ENCODE data around the gene ADGRL3. TPM values are rescaled to one million over a fixed set of nuclear protein-coding genes. Genes with fewer than 3 reads are reported as not detected.

ADGRL3 gene
- total and polyA plus RNA-seq, 2 donors (not counting 1 experiment from before 2014, with no cell fraction given), result not detected

- DNase-seq, result no peak
Observed at GRCh38 chr4:61173799-61174198, 26.3 kb upstream of the ADGRL3 start.

GRCh38 chr4:61175495-61175894, 24.6 kb upstream of the ADGRL3 start:
- ATAC-seq (ENCODE audit: low read depth) (no peak), DNase-seq (no peak)
- H3K27me3 ChIP-seq (replicated peaks in 1 of 4; ENCODE audit: control extremely low read depth in 1 of 4, control insufficient read depth in 3 of 4, insufficient read depth in 4 of 4, low read length in 3 of 4), result no peaks in the 10 kb centered on the region
- no peaks in the 10 kb centered on the region for H3K36me3 ChIP-seq (replicated peaks in 1 of 2; ENCODE audit: control extremely low read depth in 1 of 2, control insufficient read depth in 1 of 2, extremely low read depth in 1 of 2, insufficient read depth in 2 of 2, low read length in 1 of 2)
- H3K27ac ChIP-seq (ENCODE audit: low read length in 2 of 2), result no peak overlapping the region
- WGBS (ENCODE audit: insufficient coverage), result no CpG with 5 or more reads among the region's 1 CpG
- Mint-ChIP-seq H3K4me3 (no peak overlapping the region), H3K27me3 (no peaks in the 10 kb centered on the region), H3K4me1 (no peaks in the 10 kb centered on the region), H3K27ac (no peak overlapping the region), H3K9me3 (ENCODE audit: insufficient read depth) (peaks cover 2% of the 10 kb centered on the region)
- H3K4me3 ChIP-seq (ENCODE audit: control extremely low read depth in 1 of 5, extremely low read depth in 1 of 5, insufficient read depth in 1 of 5, low read depth in 2 of 5, low read length in 4 of 5), result no peak overlapping the region
- no peaks in the 10 kb centered on the region for H3K4me1 ChIP-seq (ENCODE audit: control insufficient read depth in 2 of 2, insufficient read depth in 2 of 2, low read length in 2 of 2)
- CTCF ChIA-PET, result no interaction called here
- no peak overlapping the region for H2AFZ ChIP-seq (ENCODE audit: insufficient read depth, low read depth, low read length, poor library complexity, severe bottlenecking)
- no peak overlapping the region for H3K4me2 ChIP-seq (replicated peaks; ENCODE audit: low read depth, low read length, poor library complexity, severe bottlenecking)
- H3K9ac ChIP-seq (ENCODE audit: low read length), result no peak overlapping the region
- intact Hi-C loops (cut with micrococcal nuclease), result no loop called here
- TF ChIP-seq EZH2 (IDR thresholded peaks at IDR 0.05; ENCODE audit: borderline replicate concordance, insufficient read depth, low read depth, low read length, poor library complexity, severe bottlenecking) (no peak), CTCF (IDR thresholded peaks at IDR 0.05) (no peak)
- no peaks in the 10 kb centered on the region for H3K9me3 ChIP-seq (ENCODE audit: control extremely low read depth in 1 of 3, control insufficient read depth in 2 of 3, insufficient read depth in 1 of 3, low read length in 2 of 3)
- no peaks in the 10 kb centered on the region for H4K20me1 ChIP-seq (ENCODE audit: control insufficient read depth, insufficient read depth, low read length, poor library complexity, severe bottlenecking)
- H3K79me2 ChIP-seq (ENCODE audit: control insufficient read depth, insufficient read depth, low read length), result no peaks in the 10 kb centered on the region
- POLR2A ChIA-PET, result no interaction called here

More at GRCh38 chr4:61173799-61174198, 26.3 kb upstream of the ADGRL3 start:
- Mint-ChIP-seq H3K9me3 (ENCODE audit: insufficient read depth) (peaks cover 2% of the 10 kb centered on the region), H3K4me3 (no peak overlapping the region), H3K27ac (no peak overlapping the region), H3K4me1 (no peaks in the 10 kb centered on the region), H3K27me3 (no peaks in the 10 kb centered on the region)
- ATAC-seq (ENCODE audit: low read depth), result no peak
- no peaks in the 10 kb centered on the region for H3K27me3 ChIP-seq (replicated peaks in 1 of 4; ENCODE audit: control extremely low read depth in 1 of 4, control insufficient read depth in 3 of 4, insufficient read depth in 4 of 4, low read length in 3 of 4)
- TF ChIP-seq CTCF (IDR thresholded peaks at IDR 0.05) (no peak), EZH2 (IDR thresholded peaks at IDR 0.05; ENCODE audit: borderline replicate concordance, insufficient read depth, low read depth, low read length, poor library complexity, severe bottlenecking) (no peak)
- H2AFZ ChIP-seq (ENCODE audit: insufficient read depth, low read depth, low read length, poor library complexity, severe bottlenecking), result no peak overlapping the region
- no CpG with 5 or more reads among the region's 1 CpG for WGBS (ENCODE audit: insufficient coverage)
- H4K20me1 ChIP-seq (ENCODE audit: control insufficient read depth, insufficient read depth, low read length, poor library complexity, severe bottlenecking), result no peaks in the 10 kb centered on the region
- H3K4me1 ChIP-seq (ENCODE audit: control insufficient read depth in 2 of 2, insufficient read depth in 2 of 2, low read length in 2 of 2), result no peaks in the 10 kb centered on the region
- no peaks in the 10 kb centered on the region for H3K36me3 ChIP-seq (replicated peaks in 1 of 2; ENCODE audit: control extremely low read depth in 1 of 2, control insufficient read depth in 1 of 2, extremely low read depth in 1 of 2, insufficient read depth in 2 of 2, low read length in 1 of 2)
- no peaks in the 10 kb centered on the region for H3K79me2 ChIP-seq (ENCODE audit: control insufficient read depth, insufficient read depth, low read length)
- intact Hi-C loops (cut with micrococcal nuclease), result no loop called here
- H3K9ac ChIP-seq (ENCODE audit: low read length), result no peak overlapping the region
- CTCF ChIA-PET, result no interaction called here
- H3K27ac ChIP-seq (ENCODE audit: low read length in 2 of 2), result no peak overlapping the region
- H3K4me3 ChIP-seq (ENCODE audit: control extremely low read depth in 1 of 5, extremely low read depth in 1 of 5, insufficient read depth in 1 of 5, low read depth in 2 of 5, low read length in 4 of 5), result no peak overlapping the region
- no peaks in the 10 kb centered on the region for H3K9me3 ChIP-seq (ENCODE audit: control extremely low read depth in 1 of 3, control insufficient read depth in 2 of 3, insufficient read depth in 1 of 3, low read length in 2 of 3)
- POLR2A ChIA-PET, result no interaction called here
- H3K4me2 ChIP-seq (replicated peaks; ENCODE audit: low read depth, low read length, poor library complexity, severe bottlenecking), result no peak overlapping the region

All from B cell (primary cell).